ENCODE results near the gene C12orf42.

- TF ChIP-seq CTCF (conservative IDR thresholded peaks at IDR 0.05): no peak
- no peak for TF ChIP-seq EZH2 (IDR thresholded peaks at IDR 0.05; ENCODE audit: low read depth)
Observed at GRCh38 chr12:103493199-103493598, 2.6 kb downstream of the C12orf42 start.
